ENCODE data around the gene ZBTB2. TPM values are rescaled to one million over a fixed set of nuclear protein-coding genes. Genes with fewer than 3 reads are reported as not detected.
"Not testable (repeated sequence)": the region's sequence is repeated elsewhere in the genome, so short reads cannot be mapped to it uniquely, and the experiment has no call there.

The ZBTB2 gene
- total RNA-seq, 4 donors from 2014 or later, result 17.9 to 27.2 (median 25.9) TPM

DNA sequence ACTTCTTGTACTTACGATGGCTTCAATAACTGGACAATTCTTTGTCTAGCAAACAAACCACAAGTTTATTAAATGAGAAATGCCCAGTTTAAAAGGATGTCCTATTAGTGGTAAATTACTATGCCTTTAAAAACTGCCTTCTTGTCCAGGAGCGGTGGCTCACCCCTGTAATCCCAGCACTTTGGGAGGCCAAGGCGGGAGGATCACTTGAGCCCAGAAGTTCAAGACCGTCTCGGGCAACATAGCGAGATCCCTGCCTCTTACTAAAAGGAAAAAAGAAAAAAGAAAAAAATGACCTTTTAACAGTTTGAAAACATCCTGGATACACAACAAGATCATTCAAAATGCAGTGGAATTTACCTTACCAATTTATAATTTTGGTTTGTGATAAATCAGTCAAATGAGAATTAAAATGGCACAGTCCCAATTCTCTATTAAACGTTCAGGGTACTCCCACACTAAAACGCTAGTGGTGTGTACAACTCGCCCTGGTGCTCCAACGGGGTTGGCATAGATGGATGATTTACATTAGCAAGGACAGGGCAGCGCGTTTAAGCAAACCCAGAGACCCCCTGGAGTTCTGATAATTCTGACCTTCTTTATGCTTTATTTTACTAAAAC lies 2.3 kb downstream of the ZBTB2 start:
- DNase-seq, result peak in 1 of 2 donors; percentile 18

DNA sequence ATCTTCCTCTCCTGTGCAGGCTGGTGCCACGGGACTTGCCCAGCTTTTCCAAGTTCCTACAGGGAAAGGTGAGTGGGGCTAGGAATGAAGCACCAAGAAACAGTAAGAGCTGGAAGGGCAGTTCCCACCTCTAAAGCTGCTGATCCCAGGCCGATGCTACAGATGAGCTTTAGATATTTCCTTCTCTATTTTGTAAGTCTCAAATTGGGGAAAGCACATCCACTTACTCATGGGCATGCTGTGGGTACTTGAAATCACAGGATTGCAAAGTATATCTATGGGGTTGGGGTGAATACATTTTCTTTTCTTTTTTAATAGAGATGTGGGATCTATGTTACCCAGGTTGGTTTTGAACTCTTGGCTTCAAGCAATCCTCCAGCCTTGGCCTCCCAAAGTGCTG lies 3.1 kb downstream of the ZBTB2 start:
- no peaks in the 10 kb centered on the region for H3K27me3 ChIP-seq
- 88 to 97% methylated on average over 2 of the region's 2 CpGs for WGBS, 2 donors
- H3K4me1 ChIP-seq, result peaks cover 21% of the 10 kb centered on the region in 2 donors
- H3K4me3 ChIP-seq (replicated peaks in 1 of 3), result no peak overlapping the region
- intact Hi-C loops (cut with DNase I), result no loop called here
- H3K9me3 ChIP-seq, result no peaks in the 10 kb centered on the region
- no peak for DNase-seq
- no peaks in the 10 kb centered on the region for H3K36me3 ChIP-seq
- peak overlapping the region in 2 of 3 donors; percentile 4 to 99 for H3K27ac ChIP-seq
- no peak for TF ChIP-seq POLR2A (IDR thresholded peaks at IDR 0.05)
- TF ChIP-seq, protein P1, sequence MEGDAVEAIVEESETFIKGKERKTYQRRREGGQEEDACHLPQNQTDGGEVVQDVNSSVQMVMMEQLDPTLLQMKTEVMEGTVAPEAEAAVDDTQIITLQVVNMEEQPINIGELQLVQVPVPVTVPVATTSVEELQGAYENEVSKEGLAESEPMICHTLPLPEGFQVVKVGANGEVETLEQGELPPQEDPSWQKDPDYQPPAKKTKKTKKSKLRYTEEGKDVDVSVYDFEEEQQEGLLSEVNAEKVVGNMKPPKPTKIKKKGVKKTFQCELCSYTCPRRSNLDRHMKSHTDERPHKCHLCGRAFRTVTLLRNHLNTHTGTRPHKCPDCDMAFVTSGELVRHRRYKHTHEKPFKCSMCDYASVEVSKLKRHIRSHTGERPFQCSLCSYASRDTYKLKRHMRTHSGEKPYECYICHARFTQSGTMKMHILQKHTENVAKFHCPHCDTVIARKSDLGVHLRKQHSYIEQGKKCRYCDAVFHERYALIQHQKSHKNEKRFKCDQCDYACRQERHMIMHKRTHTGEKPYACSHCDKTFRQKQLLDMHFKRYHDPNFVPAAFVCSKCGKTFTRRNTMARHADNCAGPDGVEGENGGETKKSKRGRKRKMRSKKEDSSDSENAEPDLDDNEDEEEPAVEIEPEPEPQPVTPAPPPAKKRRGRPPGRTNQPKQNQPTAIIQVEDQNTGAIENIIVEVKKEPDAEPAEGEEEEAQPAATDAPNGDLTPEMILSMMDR (IDR thresholded peaks at IDR 0.05), result no peak

More for the DNA sequence above, 2.3 kb downstream of the ZBTB2 start:
- H3K9me3 ChIP-seq, result no peaks in the 10 kb centered on the region
- TF ChIP-seq, protein P1 (IDR thresholded peaks at IDR 0.05), result no peak
- TF ChIP-seq POLR2A (IDR thresholded peaks at IDR 0.05), result no peak
- intact Hi-C loops (cut with DNase I), result no loop called here
- WGBS, 2 donors, result 36 to 37% methylated on average over 12 of the region's 12 CpGs
- peak overlapping the region; percentile 74 to 81 (median 79) for H3K4me3 ChIP-seq (replicated peaks in 1 of 3)
- H3K4me1 ChIP-seq, result peaks cover 28 to 30% of the 10 kb centered on the region in 2 donors
- H3K27ac ChIP-seq, result peak overlapping the region; percentile 93 to 99 (median 96)
- no peaks in the 10 kb centered on the region for H3K36me3 ChIP-seq
- H3K27me3 ChIP-seq, result no peaks in the 10 kb centered on the region

DNA sequence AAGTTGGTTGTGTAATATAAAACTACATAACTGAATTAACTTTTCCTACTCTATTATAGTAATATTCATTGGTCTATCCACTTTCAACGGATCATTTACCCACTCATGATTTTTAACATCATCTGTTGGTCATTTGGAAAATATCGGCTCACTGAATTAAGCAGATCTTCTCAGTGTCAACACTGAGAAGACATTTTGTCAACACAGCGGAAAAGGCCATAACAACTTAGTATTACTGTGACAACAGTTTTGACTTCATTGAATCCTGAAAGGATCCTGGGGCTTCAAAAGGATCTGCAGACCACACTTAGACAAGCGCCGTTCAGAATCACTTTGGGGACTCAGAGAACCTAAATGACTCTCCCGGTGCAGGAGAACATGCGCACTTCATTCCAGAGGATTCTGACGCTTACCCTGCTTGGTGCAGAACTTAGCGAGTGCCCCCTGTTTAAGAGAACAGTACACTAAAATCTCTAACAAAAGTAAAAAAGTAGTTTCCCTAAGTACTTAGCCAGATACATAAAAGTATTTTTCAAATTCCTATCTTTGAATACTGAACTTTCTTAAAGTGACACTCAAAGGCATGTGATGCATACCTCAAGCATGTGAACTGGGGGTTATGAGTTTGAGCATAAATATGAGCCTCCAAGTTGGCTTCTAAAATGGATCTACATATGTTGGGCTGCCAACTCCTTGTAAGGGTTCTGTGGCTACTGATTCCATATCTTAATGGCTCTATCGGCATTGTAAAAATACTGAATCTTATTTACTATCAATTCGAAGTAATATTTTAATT lies 4.0 kb downstream of the ZBTB2 start:
- intact Hi-C loops (cut with DNase I), result no loop called here
- DNase-seq, result no peak
- no peak for TF ChIP-seq POLR2A (IDR thresholded peaks at IDR 0.05)
- TF ChIP-seq, protein P1 (IDR thresholded peaks at IDR 0.05), result no peak
- peak overlapping the region in 1 of 3 donors; percentile 4 for H3K27ac ChIP-seq
- H3K4me3 ChIP-seq (replicated peaks in 1 of 3), result no peak overlapping the region
- H3K27me3 ChIP-seq, result no peaks in the 10 kb centered on the region
- WGBS, 2 donors, result 83 to 91% methylated on average over 11 of the region's 11 CpGs
- H3K4me1 ChIP-seq, result peaks cover 12 to 13% of the 10 kb centered on the region in 2 donors
- no peaks in the 10 kb centered on the region for H3K36me3 ChIP-seq
- no peaks in the 10 kb centered on the region for H3K9me3 ChIP-seq

DNA sequence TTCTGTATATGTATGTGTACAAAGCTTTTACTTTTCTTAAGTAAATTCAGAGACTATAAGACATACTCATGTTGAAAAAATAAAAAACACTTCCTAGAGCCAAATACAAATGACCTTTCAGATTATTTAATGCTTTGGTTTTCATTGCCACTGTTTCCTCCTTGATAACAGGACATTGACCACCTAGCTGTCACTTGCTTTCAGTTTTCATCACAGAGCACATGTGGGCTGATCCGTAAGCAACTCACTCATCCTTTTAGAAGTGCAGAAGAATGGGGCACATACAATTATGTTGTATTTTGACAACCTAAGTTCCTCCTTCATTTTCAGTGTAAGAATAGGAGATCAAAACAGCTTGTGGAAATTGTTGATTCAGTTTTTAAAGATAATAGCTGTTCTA lies 6.2 kb downstream of the ZBTB2 start:
- 59 to 76% methylated on average over 1 of the region's 1 CpG for WGBS, 2 donors
- Histone ChIP-seq H3K4me3 (replicated peaks in 1 of 3) (no peak overlapping the region), H3K27ac (no peak overlapping the region), H3K27me3 (no peaks in the 10 kb centered on the region), H3K9me3 (no peaks in the 10 kb centered on the region), H3K4me1 (peaks cover 7 to 9% of the 10 kb centered on the region in 2 donors), H3K36me3 (no peaks in the 10 kb centered on the region)
- intact Hi-C loops (cut with DNase I), result no loop called here
- TF ChIP-seq, protein P1 (IDR thresholded peaks at IDR 0.05), result no peak
- no peak for TF ChIP-seq POLR2A (IDR thresholded peaks at IDR 0.05)
- no peak for DNase-seq

- no peak overlapping the region for H3K4me3 ChIP-seq (replicated peaks in 1 of 3)
- H3K4me1 ChIP-seq, result peaks cover 4 to 8% of the 10 kb centered on the region in 2 donors
- DNase-seq, result no peak
- no peak overlapping the region for H3K27ac ChIP-seq
- no peaks in the 10 kb centered on the region for H3K36me3 ChIP-seq
- 74 to 97% methylated on average over 5 of the region's 5 CpGs for WGBS, 2 donors
- intact Hi-C loops (cut with DNase I), result no loop called here
- H3K27me3 ChIP-seq, result no peaks in the 10 kb centered on the region
- no peak for TF ChIP-seq POLR2A (IDR thresholded peaks at IDR 0.05)
- TF ChIP-seq, protein P1 (IDR thresholded peaks at IDR 0.05), result no peak
- no peaks in the 10 kb centered on the region for H3K9me3 ChIP-seq
Measured at GRCh38 chr6:151384151-151384550, 7.2 kb downstream of the ZBTB2 start.

DNA sequence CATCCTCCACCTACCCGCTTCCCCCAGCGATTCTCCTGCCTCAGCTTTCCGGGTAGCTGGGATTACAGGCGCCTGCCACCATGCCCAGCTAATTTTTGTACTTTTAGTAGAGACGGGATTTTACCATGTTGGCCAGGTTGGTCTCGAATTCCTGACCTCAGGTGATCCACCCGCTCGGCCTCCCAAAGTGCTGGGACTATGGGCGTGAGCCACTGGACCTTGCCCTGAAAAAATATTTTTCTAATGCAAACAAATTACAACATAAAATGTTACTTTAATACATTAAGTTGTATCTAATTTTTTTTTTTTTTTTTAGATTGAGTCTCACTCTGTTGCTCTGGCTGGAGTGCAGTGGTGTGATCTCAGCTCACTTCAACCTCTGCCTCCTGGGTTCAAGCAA lies 8.7 kb downstream of the ZBTB2 start:
- 95 to 97% methylated on average over 9 of the region's 9 CpGs for WGBS, 2 donors
- H3K9me3 ChIP-seq; H3K27me3 ChIP-seq; intact Hi-C loops (cut with DNase I); H3K36me3 ChIP-seq; DNase-seq; H3K4me3 ChIP-seq (replicated peaks in 1 of 3); H3K27ac ChIP-seq; H3K4me1 ChIP-seq: not testable (repeated sequence)
